Activated CD8-positive, alpha-beta memory T cell treated with anti-CD3 and anti-CD28 coated beads, Interleukin-2, amount 50 U/mL, for 1 hour (primary cell): ENCODE measurements around the gene PEX3.

ENCODE experiments used
- DNase-seq: peaks from one replicate; pipeline ENCODE4 v3.0.0-alpha.2; 2020; ENCODE audit errors: extremely low read depth

Gene PEX3

GRCh38 chr6:143538374-143538773 is 87.8 kb downstream of the PEX3 start:
- DNase-seq = no peak

GRCh38 chr6:143539106-143539505 is 88.5 kb downstream of the PEX3 start:
- DNase-seq = no peak

- DNase-seq = no peak
Measured at GRCh38 chr6:143539734-143540133, 89.1 kb downstream of the PEX3 start.

- no peak for DNase-seq
Measured at GRCh38 chr6:143540192-143540591, 89.6 kb downstream of the PEX3 start.
